H1 (cell line): ENCODE data around the gene SOX13. TPM values are rescaled to one million over a fixed set of nuclear protein-coding genes. Genes with fewer than 3 reads are reported as not detected.

Experiments used
- CTCF ChIP-seq, 3 experiments: IDR thresholded peaks; 1 replicate in 2 of 3; 2 replicates in 1 of 3; pipeline versions ENCODE4 v1.5.1 to v1.6.1; 2011; ENCODE audit warnings: low read length in 3 of 3, mild to moderate bottlenecking in 3 of 3, inconsistent platforms in 2 of 3, low read depth in 1 of 3, moderate library complexity in 1 of 3; ENCODE audit not compliant: insufficient read depth in 1 of 3; ENCODE audit errors: control extremely low read depth in 1 of 3
- FOSL1 ChIP-seq: IDR thresholded peaks from 2 replicates; pipeline ENCODE4 v1.6.1; 2011; ENCODE audit warnings: mild to moderate bottlenecking, low read depth, low read length, moderate library complexity; ENCODE audit not compliant: insufficient read depth
- KDM5A ChIP-seq: fragments of 200-600 bp; IDR thresholded peaks from 2 replicates; pipeline ENCODE4 v1.7.1; 2012; ENCODE audit warnings: mild to moderate bottlenecking, low read length, inconsistent platforms, mixed read lengths
- PHF8 ChIP-seq: fragments of 200-600 bp; sonication (generic); conservative IDR thresholded peaks from 2 replicates; pipeline ENCODE4 v1.7.1; 2012; ENCODE audit warnings: low read depth, mild to moderate bottlenecking, inconsistent platforms, low read length, moderate library complexity
- SP1 ChIP-seq: IDR thresholded peaks from 2 replicates; pipeline ENCODE4 v1.6.1; 2011; ENCODE audit warnings: low read depth, low read length
- SP4 ChIP-seq: IDR thresholded peaks from 2 replicates; pipeline ENCODE4 v1.6.1; 2012; ENCODE audit warnings: low read length, inconsistent platforms
- USF2 ChIP-seq: IDR thresholded peaks from 2 replicates; pipeline ENCODE4 v1.6.1; 2011; ENCODE audit warnings: low read length, improper control_type of control experiment
- polyA plus RNA-seq, 7 experiments: library from polyadenylated mRNA; depleted of rRNA in 3 of 7; stranded (reverse) in 5 of 7; unstranded in 2 of 7; fragments of >200 nt in 5 of 7; fragments of 200-250 nt in 2 of 7; gene quantifications; 1 replicate in 5 of 7; 2 replicates in 1 of 7; 4 replicates in 1 of 7; pipeline versions ENCODE4 v1.2.1 to v1.2.3, GENCODE V29; 2011 to 2013; ENCODE audit warnings: missing spikeins in 2 of 7, mixed read lengths in 2 of 7
- total RNA-seq: library from RNA; stranded (reverse); fragmentation: NEBNext Ultra II Directional; extraction: Animal tissue kit (Norgen Biotek cat#: 25700); gene quantifications from 2 replicates; pipeline ENCODE4 v1.2.1, GENCODE V29; 2021
- TF ChIP-seq, protein P1 (sequence below): fragments of 300-600 bp; sonication (generic); IDR thresholded peaks from 2 replicates; pipeline ENCODE4 v1.7.1; 2012; ENCODE audit warnings: low read length, moderate library complexity, mild to moderate bottlenecking, inconsistent platforms; ENCODE audit not compliant: insufficient replicate concordance

SOX13 gene
- total and polyA plus RNA-seq, 2 of the 8 experiments (the other 6 are each of a cell fraction or from before 2014, with no cell fraction given) = 113 to 173 TPM

- TF ChIP-seq, protein P1, sequence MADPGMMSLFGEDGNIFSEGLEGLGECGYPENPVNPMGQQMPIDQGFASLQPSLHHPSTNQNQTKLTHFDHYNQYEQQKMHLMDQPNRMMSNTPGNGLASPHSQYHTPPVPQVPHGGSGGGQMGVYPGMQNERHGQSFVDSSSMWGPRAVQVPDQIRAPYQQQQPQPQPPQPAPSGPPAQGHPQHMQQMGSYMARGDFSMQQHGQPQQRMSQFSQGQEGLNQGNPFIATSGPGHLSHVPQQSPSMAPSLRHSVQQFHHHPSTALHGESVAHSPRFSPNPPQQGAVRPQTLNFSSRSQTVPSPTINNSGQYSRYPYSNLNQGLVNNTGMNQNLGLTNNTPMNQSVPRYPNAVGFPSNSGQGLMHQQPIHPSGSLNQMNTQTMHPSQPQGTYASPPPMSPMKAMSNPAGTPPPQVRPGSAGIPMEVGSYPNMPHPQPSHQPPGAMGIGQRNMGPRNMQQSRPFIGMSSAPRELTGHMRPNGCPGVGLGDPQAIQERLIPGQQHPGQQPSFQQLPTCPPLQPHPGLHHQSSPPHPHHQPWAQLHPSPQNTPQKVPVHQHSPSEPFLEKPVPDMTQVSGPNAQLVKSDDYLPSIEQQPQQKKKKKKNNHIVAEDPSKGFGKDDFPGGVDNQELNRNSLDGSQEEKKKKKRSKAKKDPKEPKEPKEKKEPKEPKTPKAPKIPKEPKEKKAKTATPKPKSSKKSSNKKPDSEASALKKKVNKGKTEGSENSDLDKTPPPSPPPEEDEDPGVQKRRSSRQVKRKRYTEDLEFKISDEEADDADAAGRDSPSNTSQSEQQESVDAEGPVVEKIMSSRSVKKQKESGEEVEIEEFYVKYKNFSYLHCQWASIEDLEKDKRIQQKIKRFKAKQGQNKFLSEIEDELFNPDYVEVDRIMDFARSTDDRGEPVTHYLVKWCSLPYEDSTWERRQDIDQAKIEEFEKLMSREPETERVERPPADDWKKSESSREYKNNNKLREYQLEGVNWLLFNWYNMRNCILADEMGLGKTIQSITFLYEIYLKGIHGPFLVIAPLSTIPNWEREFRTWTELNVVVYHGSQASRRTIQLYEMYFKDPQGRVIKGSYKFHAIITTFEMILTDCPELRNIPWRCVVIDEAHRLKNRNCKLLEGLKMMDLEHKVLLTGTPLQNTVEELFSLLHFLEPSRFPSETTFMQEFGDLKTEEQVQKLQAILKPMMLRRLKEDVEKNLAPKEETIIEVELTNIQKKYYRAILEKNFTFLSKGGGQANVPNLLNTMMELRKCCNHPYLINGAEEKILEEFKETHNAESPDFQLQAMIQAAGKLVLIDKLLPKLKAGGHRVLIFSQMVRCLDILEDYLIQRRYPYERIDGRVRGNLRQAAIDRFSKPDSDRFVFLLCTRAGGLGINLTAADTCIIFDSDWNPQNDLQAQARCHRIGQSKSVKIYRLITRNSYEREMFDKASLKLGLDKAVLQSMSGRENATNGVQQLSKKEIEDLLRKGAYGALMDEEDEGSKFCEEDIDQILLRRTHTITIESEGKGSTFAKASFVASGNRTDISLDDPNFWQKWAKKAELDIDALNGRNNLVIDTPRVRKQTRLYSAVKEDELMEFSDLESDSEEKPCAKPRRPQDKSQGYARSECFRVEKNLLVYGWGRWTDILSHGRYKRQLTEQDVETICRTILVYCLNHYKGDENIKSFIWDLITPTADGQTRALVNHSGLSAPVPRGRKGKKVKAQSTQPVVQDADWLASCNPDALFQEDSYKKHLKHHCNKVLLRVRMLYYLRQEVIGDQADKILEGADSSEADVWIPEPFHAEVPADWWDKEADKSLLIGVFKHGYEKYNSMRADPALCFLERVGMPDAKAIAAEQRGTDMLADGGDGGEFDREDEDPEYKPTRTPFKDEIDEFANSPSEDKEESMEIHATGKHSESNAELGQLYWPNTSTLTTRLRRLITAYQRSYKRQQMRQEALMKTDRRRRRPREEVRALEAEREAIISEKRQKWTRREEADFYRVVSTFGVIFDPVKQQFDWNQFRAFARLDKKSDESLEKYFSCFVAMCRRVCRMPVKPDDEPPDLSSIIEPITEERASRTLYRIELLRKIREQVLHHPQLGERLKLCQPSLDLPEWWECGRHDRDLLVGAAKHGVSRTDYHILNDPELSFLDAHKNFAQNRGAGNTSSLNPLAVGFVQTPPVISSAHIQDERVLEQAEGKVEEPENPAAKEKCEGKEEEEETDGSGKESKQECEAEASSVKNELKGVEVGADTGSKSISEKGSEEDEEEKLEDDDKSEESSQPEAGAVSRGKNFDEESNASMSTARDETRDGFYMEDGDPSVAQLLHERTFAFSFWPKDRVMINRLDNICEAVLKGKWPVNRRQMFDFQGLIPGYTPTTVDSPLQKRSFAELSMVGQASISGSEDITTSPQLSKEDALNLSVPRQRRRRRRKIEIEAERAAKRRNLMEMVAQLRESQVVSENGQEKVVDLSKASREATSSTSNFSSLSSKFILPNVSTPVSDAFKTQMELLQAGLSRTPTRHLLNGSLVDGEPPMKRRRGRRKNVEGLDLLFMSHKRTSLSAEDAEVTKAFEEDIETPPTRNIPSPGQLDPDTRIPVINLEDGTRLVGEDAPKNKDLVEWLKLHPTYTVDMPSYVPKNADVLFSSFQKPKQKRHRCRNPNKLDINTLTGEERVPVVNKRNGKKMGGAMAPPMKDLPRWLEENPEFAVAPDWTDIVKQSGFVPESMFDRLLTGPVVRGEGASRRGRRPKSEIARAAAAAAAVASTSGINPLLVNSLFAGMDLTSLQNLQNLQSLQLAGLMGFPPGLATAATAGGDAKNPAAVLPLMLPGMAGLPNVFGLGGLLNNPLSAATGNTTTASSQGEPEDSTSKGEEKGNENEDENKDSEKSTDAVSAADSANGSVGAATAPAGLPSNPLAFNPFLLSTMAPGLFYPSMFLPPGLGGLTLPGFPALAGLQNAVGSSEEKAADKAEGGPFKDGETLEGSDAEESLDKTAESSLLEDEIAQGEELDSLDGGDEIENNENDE = no peak
- no peak for TF ChIP-seq SP1
- TF ChIP-seq PHF8 = no peak
- no peak for TF ChIP-seq KDM5A
- TF ChIP-seq CTCF (IDR thresholded peaks at IDR 0.05; ENCODE audit: control extremely low read depth in 1 of 3, insufficient read depth in 1 of 3, low read depth in 1 of 3, low read length in 3 of 3) = no peak
- no peak for TF ChIP-seq SP4
- no peak for TF ChIP-seq FOSL1
- TF ChIP-seq USF2 = no peak
These were observed 96.9 kb downstream of the SOX13 start (continued) for GRCh38 chr1:204169858-204170257.
